Measurements from ENCODE around the gene SSR3.
A peak's percentile ranks its signal among the peaks of the same experiment; 100 is the strongest.

Gene SSR3

GRCh38 chr3:156552973-156553372 is 1.9 kb downstream of the SSR3 start:
- Histone ChIP-seq H3K4me1 (ENCODE audit: control insufficient read depth, insufficient read depth, low read length, unreplicated experiment) (peaks cover 48% of the 10 kb centered on the region), H2AFZ (ENCODE audit: low read length, unreplicated experiment) (no peak overlapping the region), H3K27me3 (ENCODE audit: insufficient read depth, low read length) (no peaks in the 10 kb centered on the region), H3K27ac (ENCODE audit: low read depth, low read length) (peak overlapping the region; percentile 88), H3K79me2 (ENCODE audit: control insufficient read depth, insufficient read depth, low read length, unreplicated experiment) (peaks cover 73% of the 10 kb centered on the region), H3K36me3 (ENCODE audit: insufficient read depth, low read length) (peaks cover 54% of the 10 kb centered on the region), H3K4me3 (ENCODE audit: low read depth, low read length) (peak overlapping the region; percentile 92)

GRCh38 chr3:156551746-156552145 is 3.2 kb downstream of the SSR3 start:
- Histone ChIP-seq H3K4me1 (ENCODE audit: control insufficient read depth, insufficient read depth, low read length, unreplicated experiment) (peaks cover 60% of the 10 kb centered on the region), H3K36me3 (ENCODE audit: insufficient read depth, low read length) (peaks cover 66% of the 10 kb centered on the region), H3K27ac (ENCODE audit: low read depth, low read length) (peak overlapping the region; percentile 88), H3K79me2 (ENCODE audit: control insufficient read depth, insufficient read depth, low read length, unreplicated experiment) (peaks cover 85% of the 10 kb centered on the region), H3K4me3 (ENCODE audit: low read depth, low read length) (peak overlapping the region; percentile 92), H3K27me3 (ENCODE audit: insufficient read depth, low read length) (no peaks in the 10 kb centered on the region), H2AFZ (ENCODE audit: low read length, unreplicated experiment) (no peak overlapping the region)

GRCh38 chr3:156551261-156551660 is 3.7 kb downstream of the SSR3 start:
- Histone ChIP-seq H3K79me2 (ENCODE audit: control insufficient read depth, insufficient read depth, low read length, unreplicated experiment) (peaks cover 90% of the 10 kb centered on the region), H2AFZ (ENCODE audit: low read length, unreplicated experiment) (no peak overlapping the region), H3K4me3 (ENCODE audit: low read depth, low read length) (peak overlapping the region; percentile 92), H3K4me1 (ENCODE audit: control insufficient read depth, insufficient read depth, low read length, unreplicated experiment) (peaks cover 65% of the 10 kb centered on the region), H3K36me3 (ENCODE audit: insufficient read depth, low read length) (peaks cover 71% of the 10 kb centered on the region), H3K27me3 (ENCODE audit: insufficient read depth, low read length) (no peaks in the 10 kb centered on the region), H3K27ac (ENCODE audit: low read depth, low read length) (peak overlapping the region; percentile 88)

- Histone ChIP-seq H3K27ac (ENCODE audit: low read depth, low read length) (peak overlapping the region; percentile 88), H3K36me3 (ENCODE audit: insufficient read depth, low read length) (peaks cover 93% of the 10 kb centered on the region), H3K4me3 (ENCODE audit: low read depth, low read length) (peak overlapping the region; percentile 92), H3K27me3 (ENCODE audit: insufficient read depth, low read length) (no peaks in the 10 kb centered on the region), H2AFZ (ENCODE audit: low read length, unreplicated experiment) (no peak overlapping the region), H3K79me2 (ENCODE audit: control insufficient read depth, insufficient read depth, low read length, unreplicated experiment) (peaks cover 99% of the 10 kb centered on the region), H3K4me1 (ENCODE audit: control insufficient read depth, insufficient read depth, low read length, unreplicated experiment) (peaks cover 88% of the 10 kb centered on the region)
These were observed 6.0 kb downstream of the SSR3 start for GRCh38 chr3:156548902-156549301.

DNA sequence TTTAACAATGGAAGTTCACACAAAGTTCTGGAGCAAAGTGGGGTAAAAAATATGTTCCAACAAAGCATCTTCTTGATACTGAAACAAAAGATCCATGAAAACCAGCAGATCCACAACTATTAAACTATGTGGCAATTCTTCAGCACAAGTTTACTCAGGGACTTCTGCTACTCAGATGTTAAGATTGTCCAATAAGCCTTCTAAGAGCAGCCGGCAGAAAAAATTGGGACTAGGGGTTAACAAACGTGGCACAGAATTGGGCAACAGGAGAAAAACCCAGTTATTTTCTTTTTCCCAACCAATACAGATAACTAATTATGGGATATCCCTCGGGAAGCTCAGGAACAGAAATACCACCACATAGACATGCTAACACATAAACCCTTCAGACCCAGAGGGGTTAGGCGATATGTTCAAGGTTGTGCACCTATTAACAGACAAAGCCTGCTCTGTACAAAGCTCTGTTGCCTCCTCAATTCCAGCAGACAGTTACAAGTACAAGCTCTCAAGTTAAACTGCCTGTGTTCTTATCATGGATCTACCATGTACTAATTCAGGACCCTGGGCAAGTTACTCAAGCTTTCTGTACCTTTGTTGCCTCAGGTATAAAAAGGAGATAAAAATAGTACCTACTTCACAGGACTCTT is 6.8 kb downstream of the SSR3 start:
- H3K36me3 ChIP-seq (ENCODE audit: insufficient read depth, low read length): peaks cover 93% of the 10 kb centered on the region
- H3K4me1 ChIP-seq (ENCODE audit: control insufficient read depth, insufficient read depth, low read length, unreplicated experiment): peaks cover 95% of the 10 kb centered on the region
- H3K79me2 ChIP-seq (ENCODE audit: control insufficient read depth, insufficient read depth, low read length, unreplicated experiment): peaks cover 98% of the 10 kb centered on the region
- H3K4me3 ChIP-seq (ENCODE audit: low read depth, low read length): peak overlapping the region; percentile 7; the same call in 1 of the 2 replicates
- peak overlapping the region; percentile 88 for H3K27ac ChIP-seq (ENCODE audit: low read depth, low read length)
- H2AFZ ChIP-seq (ENCODE audit: low read length, unreplicated experiment): no peak overlapping the region
- no peaks in the 10 kb centered on the region for H3K27me3 ChIP-seq (ENCODE audit: insufficient read depth, low read length)

- Histone ChIP-seq H3K27ac (ENCODE audit: low read depth, low read length) (peak overlapping the region; percentile 88), H3K27me3 (ENCODE audit: insufficient read depth, low read length) (no peaks in the 10 kb centered on the region), H3K36me3 (ENCODE audit: insufficient read depth, low read length) (peaks cover 93% of the 10 kb centered on the region), H3K4me1 (ENCODE audit: control insufficient read depth, insufficient read depth, low read length, unreplicated experiment) (peaks cover 99% of the 10 kb centered on the region), H3K79me2 (ENCODE audit: control insufficient read depth, insufficient read depth, low read length, unreplicated experiment) (peaks cover 96% of the 10 kb centered on the region), H2AFZ (ENCODE audit: low read length, unreplicated experiment) (no peak overlapping the region), H3K4me3 (ENCODE audit: low read depth, low read length) (no peak overlapping the region)
These were observed 7.3 kb downstream of the SSR3 start for GRCh38 chr3:156547637-156548036.

DNA sequence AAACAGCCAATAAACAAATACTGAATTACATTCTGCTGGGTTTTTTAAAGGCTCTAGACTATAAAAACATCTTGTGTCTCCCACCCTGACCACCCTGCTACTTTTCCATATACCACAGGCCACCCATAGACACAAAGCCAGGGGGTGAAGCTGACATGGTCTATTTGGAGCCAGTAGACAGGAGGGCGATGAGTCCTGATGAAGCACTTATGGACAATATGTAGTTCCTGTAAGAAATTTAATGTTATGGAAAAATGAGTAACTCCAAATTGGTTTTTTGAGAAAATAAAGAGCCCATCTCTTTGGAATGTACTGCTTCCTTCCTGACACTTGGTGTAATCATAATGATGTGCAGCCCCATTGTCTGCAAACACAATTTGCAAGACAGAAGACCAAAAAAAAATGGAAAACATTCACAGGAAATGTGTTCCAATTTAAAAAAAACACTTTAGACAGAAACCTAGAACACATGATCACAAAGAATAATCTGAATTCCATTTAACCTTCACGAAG is 11.8 kb downstream of the SSR3 start:
- H3K79me2 ChIP-seq (ENCODE audit: control insufficient read depth, insufficient read depth, low read length, unreplicated experiment): peaks cover 51% of the 10 kb centered on the region
- H3K4me3 ChIP-seq (ENCODE audit: low read depth, low read length): no peak overlapping the region
- H3K27ac ChIP-seq (ENCODE audit: low read depth, low read length): peak overlapping the region; percentile 88
- H2AFZ ChIP-seq (ENCODE audit: low read length, unreplicated experiment): no peak overlapping the region
- H3K4me1 ChIP-seq (ENCODE audit: control insufficient read depth, insufficient read depth, low read length, unreplicated experiment): peaks cover 63% of the 10 kb centered on the region
- H3K36me3 ChIP-seq (ENCODE audit: insufficient read depth, low read length): peaks cover 83% of the 10 kb centered on the region
- no peaks in the 10 kb centered on the region for H3K27me3 ChIP-seq (ENCODE audit: insufficient read depth, low read length)

- peaks cover 43% of the 10 kb centered on the region for H3K79me2 ChIP-seq (ENCODE audit: control insufficient read depth, insufficient read depth, low read length, unreplicated experiment)
- no peak overlapping the region for H3K4me3 ChIP-seq (ENCODE audit: low read depth, low read length)
- H2AFZ ChIP-seq (ENCODE audit: low read length, unreplicated experiment): no peak overlapping the region
- H3K27ac ChIP-seq (ENCODE audit: low read depth, low read length): peak overlapping the region; percentile 88
- H3K27me3 ChIP-seq (ENCODE audit: insufficient read depth, low read length): no peaks in the 10 kb centered on the region
- H3K36me3 ChIP-seq (ENCODE audit: insufficient read depth, low read length): peaks cover 78% of the 10 kb centered on the region
- H3K4me1 ChIP-seq (ENCODE audit: control insufficient read depth, insufficient read depth, low read length, unreplicated experiment): peaks cover 61% of the 10 kb centered on the region
These were observed 12.5 kb downstream of the SSR3 start for GRCh38 chr3:156542101-156543042.

GRCh38 chr3:156539802-156540201 is 15.1 kb downstream of the SSR3 start:
- Histone ChIP-seq H3K4me1 (ENCODE audit: control insufficient read depth, insufficient read depth, low read length, unreplicated experiment) (peaks cover 56% of the 10 kb centered on the region), H3K4me3 (ENCODE audit: low read depth, low read length) (no peak overlapping the region), H2AFZ (ENCODE audit: low read length, unreplicated experiment) (no peak overlapping the region), H3K27ac (ENCODE audit: low read depth, low read length) (peak overlapping the region; percentile 32; the same call in 1 of the 2 replicates), H3K79me2 (ENCODE audit: control insufficient read depth, insufficient read depth, low read length, unreplicated experiment) (peaks cover 18% of the 10 kb centered on the region), H3K36me3 (ENCODE audit: insufficient read depth, low read length) (peaks cover 54% of the 10 kb centered on the region), H3K27me3 (ENCODE audit: insufficient read depth, low read length) (no peaks in the 10 kb centered on the region)

DNA sequence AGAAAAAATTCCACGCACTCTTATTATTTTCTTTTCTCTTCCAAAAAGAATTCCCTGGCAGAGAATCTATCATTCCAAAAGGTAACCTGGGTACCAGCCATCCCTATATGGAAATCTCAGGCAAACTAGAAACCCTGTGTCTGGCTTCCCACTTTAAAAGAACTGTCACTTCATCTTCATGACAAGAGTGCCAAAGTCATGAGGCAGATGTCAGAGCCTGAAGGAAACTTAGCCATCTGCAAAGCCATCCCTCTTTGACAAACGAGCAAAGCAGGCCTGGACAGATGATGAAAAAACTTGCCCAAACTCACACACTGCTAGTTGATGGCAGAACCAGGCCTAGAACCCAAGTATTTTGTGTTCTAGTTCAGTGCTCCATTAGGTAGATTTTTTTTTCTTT is 15.9 kb downstream of the SSR3 start:
- Histone ChIP-seq H3K36me3 (ENCODE audit: insufficient read depth, low read length) (peaks cover 47% of the 10 kb centered on the region), H3K27ac (ENCODE audit: low read depth, low read length) (peak overlapping the region; percentile 32; the same call in 1 of the 2 replicates), H3K27me3 (ENCODE audit: insufficient read depth, low read length) (no peaks in the 10 kb centered on the region), H3K4me3 (ENCODE audit: low read depth, low read length) (no peak overlapping the region), H2AFZ (ENCODE audit: low read length, unreplicated experiment) (no peak overlapping the region), H3K4me1 (ENCODE audit: control insufficient read depth, insufficient read depth, low read length, unreplicated experiment) (peaks cover 52% of the 10 kb centered on the region), H3K79me2 (ENCODE audit: control insufficient read depth, insufficient read depth, low read length, unreplicated experiment) (peaks cover 11% of the 10 kb centered on the region)
